HepG2 (cell line): Measurements from ENCODE around the gene BAIAP2L2. TPM values are rescaled to one million over a fixed set of nuclear protein-coding genes. Genes with fewer than 3 reads are reported as not detected.
A peak's percentile ranks its signal among the peaks of the same experiment; 100 is the strongest.

ENCODE experiments used
- CAMTA2 ChIP-seq: sonication (generic); formaldehyde crosslinking; IDR thresholded peaks from 2 replicates; pipeline ENCODE4 v1.4.0; 2020; ENCODE audit warnings: mild to moderate bottlenecking, missing genetic modification reagents, borderline replicate concordance
- CCDC6 ChIP-seq: sonication (generic); formaldehyde crosslinking; IDR thresholded peaks from 2 replicates; pipeline ENCODE4 v1.8.1; 2022; ENCODE audit warnings: mild to moderate bottlenecking, missing genetic modification reagents, moderate library complexity
- CENPBD1 ChIP-seq: sonication (generic); formaldehyde crosslinking; IDR thresholded peaks from 2 replicates; pipeline ENCODE4 v1.8.0; 2022; ENCODE audit warnings: missing genetic modification reagents, low read depth, mild to moderate bottlenecking, borderline replicate concordance
- DRAP1 ChIP-seq: IDR thresholded peaks from 2 replicates; pipeline ENCODE4 v1.6.1; 2016; ENCODE audit warnings: missing genetic modification reagents, missing compliant biosample characterization
- EHMT2 ChIP-seq: fragments of 200-600 bp; sonication (generic); IDR thresholded peaks from 2 replicates; pipeline ENCODE4 v1.7.0; 2017; ENCODE audit warnings: antibody characterized with exemption, low read depth, low read length, borderline replicate concordance
- HDAC1 ChIP-seq: sonication (generic); formaldehyde crosslinking; IDR thresholded peaks from 2 replicates; pipeline ENCODE4 v1.5.1; 2020; ENCODE audit warnings: mild to moderate bottlenecking, missing genetic modification reagents
- ISL2 ChIP-seq: sonication (generic); formaldehyde crosslinking; IDR thresholded peaks from 2 replicates; pipeline ENCODE4 v1.5.0; 2020; ENCODE audit warnings: missing genetic modification reagents
- MATR3 ChIP-seq: sonication (generic); formaldehyde crosslinking; IDR thresholded peaks from 2 replicates; pipeline ENCODE4 v1.4.0; 2020; ENCODE audit warnings: missing genetic modification reagents
- MEF2D ChIP-seq: sonication (generic); formaldehyde crosslinking; IDR thresholded peaks from 2 replicates; pipeline ENCODE4 v1.5.1; 2020; ENCODE audit warnings: mild to moderate bottlenecking, missing genetic modification reagents
- MXD1 ChIP-seq: sonication (generic); formaldehyde crosslinking; IDR thresholded peaks from 2 replicates; pipeline ENCODE4 v1.4.0; 2020; ENCODE audit warnings: mild to moderate bottlenecking, missing genetic modification reagents
- NR0B2 ChIP-seq: sonication (generic); formaldehyde crosslinking; IDR thresholded peaks from 2 replicates; pipeline ENCODE4 v1.4.0; 2020; ENCODE audit warnings: mild to moderate bottlenecking, missing genetic modification reagents
- RFX5 ChIP-seq: IDR thresholded peaks from 2 replicates; pipeline ENCODE4 v1.6.1; 2011; ENCODE audit warnings: low read depth, low read length, improper control_type of control experiment
- SAFB2 ChIP-seq: sonication (generic); formaldehyde crosslinking; IDR thresholded peaks from 2 replicates; pipeline ENCODE4 v1.5.1; 2020; ENCODE audit warnings: missing genetic modification reagents, low read depth, mild to moderate bottlenecking, borderline replicate concordance
- SSRP1 ChIP-seq: IDR thresholded peaks from 2 replicates; pipeline ENCODE4 v1.6.1; 2016; ENCODE audit warnings: control low read depth
- STAT6 ChIP-seq: sonication (generic); formaldehyde crosslinking; IDR thresholded peaks from 2 replicates; pipeline ENCODE4 v1.4.0; 2020; ENCODE audit warnings: missing genetic modification reagents, mild to moderate bottlenecking, borderline replicate concordance
- TFDP1 ChIP-seq: IDR thresholded peaks from 2 replicates; pipeline ENCODE4 v1.6.1; 2016; ENCODE audit warnings: missing compliant biosample characterization, missing genetic modification reagents, borderline replicate concordance
- WIZ ChIP-seq: sonication (generic); formaldehyde crosslinking; IDR thresholded peaks from 2 replicates; pipeline ENCODE4 v1.5.1; 2020; ENCODE audit warnings: mild to moderate bottlenecking, missing genetic modification reagents
- ZNF232 ChIP-seq: sonication (generic); formaldehyde crosslinking; IDR thresholded peaks from 2 replicates; pipeline ENCODE4 v1.4.0; 2020; ENCODE audit warnings: missing genetic modification reagents, borderline replicate concordance
- ZNF562 ChIP-seq: sonication (generic); formaldehyde crosslinking; IDR thresholded peaks from 2 replicates; pipeline ENCODE4 v1.8.0; 2022; ENCODE audit warnings: missing genetic modification reagents, borderline replicate concordance
- ZNF724P ChIP-seq: sonication (generic); formaldehyde crosslinking; IDR thresholded peaks from 2 replicates; pipeline ENCODE4 v1.8.0; 2022; ENCODE audit warnings: missing genetic modification reagents, borderline replicate concordance
- ZNF747 ChIP-seq: sonication (generic); formaldehyde crosslinking; IDR thresholded peaks from 2 replicates; pipeline ENCODE4 v1.8.1; 2023; ENCODE audit warnings: missing genetic modification reagents, mild to moderate bottlenecking, borderline replicate concordance
- ZNF772 ChIP-seq: sonication (generic); formaldehyde crosslinking; IDR thresholded peaks from 2 replicates; pipeline ENCODE4 v1.5.0; 2020; ENCODE audit warnings: mild to moderate bottlenecking, missing genetic modification reagents
- polyA plus RNA-seq, 8 experiments: library from polyadenylated mRNA; depleted of rRNA in 3 of 8; stranded (reverse) in 7 of 8; unstranded in 1 of 8; fragments of >200 nt; fragmentation: Illumina TruSeq in 4 of 8; extraction: Trizol in 4 of 8; gene quantifications; 2 replicates each; pipeline versions ENCODE4 v1.2.1 to v1.2.3, GENCODE V29; 2011 to 2016; ENCODE audit warnings: low read depth in 4 of 8, missing spikeins in 1 of 8, mixed read lengths in 1 of 8; ENCODE audit not compliant: insufficient read depth in 1 of 8
- total RNA-seq, 5 experiments: library from RNA; depleted of rRNA; stranded (reverse); fragments of >200 nt; fragmentation: Illumina TruSeq; extraction: Trizol; gene quantifications; 2 replicates each; pipeline ENCODE4 v1.2.3, GENCODE V29; 2016; ENCODE audit warnings: low read depth in 1 of 5

The BAIAP2L2 gene
- total and polyA plus RNA-seq, 2 of the 13 experiments (the other 11 are each of a cell fraction or from before 2014, with no cell fraction given), result 4.4 to 7.5 TPM

GRCh38 chr22:38107692-38108515 is 2.6 kb downstream of the BAIAP2L2 start (continued):
- TF ChIP-seq ZNF772 (CRISPR knock-in tag) (0 out of 2 replicates have a peak, but pooled peaks have one; percentile 46), SAFB2 (peak; percentile 84; the same call in 1 of the 2 replicates), WIZ (CRISPR knock-in tag) (no peak), TFDP1 (CRISPR knock-in tag) (peak; percentile 45; the same call in 1 of the 2 replicates), EHMT2 (no peak), HDAC1 (CRISPR knock-in tag) (peak; percentile 66), MATR3 (CRISPR knock-in tag) (no peak), ZNF747 (CRISPR knock-in tag) (no peak), ZNF562 (CRISPR knock-in tag) (no peak), DRAP1 (CRISPR knock-in tag) (no peak), NR0B2 (no peak), ISL2 (no peak), ZNF724P (CRISPR knock-in tag) (no peak), CAMTA2 (CRISPR knock-in tag) (no peak), ZNF232 (no peak), MXD1 (CRISPR knock-in tag) (no peak), CCDC6 (CRISPR knock-in tag) (no peak), CENPBD1 (no peak), SSRP1 (CRISPR knock-in tag) (0 out of 2 replicates have a peak, but pooled peaks have one; percentile 64), RFX5 (no peak), STAT6 (no peak), MEF2D (no peak)
